WERI-Rb-1 (cell line): ENCODE data around the gene CPNE1.

ENCODE experiments used
- DNase-seq: peaks from one replicate; pipeline ENCODE4 v3.0.0-alpha.2; 2020
- H3K27ac ChIP-seq: fragments of 250-450 bp; sonication (Bioruptor Pico); 2 replicates; pipeline ENCODE4 v1.5.1; 2020; ENCODE audit warnings: mild to moderate bottlenecking, moderate library complexity
- H3K27me3 ChIP-seq: fragments of 250-450 bp; sonication (Bioruptor Pico); 2 replicates; pipeline ENCODE4 v1.5.1; 2021; ENCODE audit warnings: mild to moderate bottlenecking, low read depth, moderate library complexity; ENCODE audit not compliant: insufficient read depth, severe bottlenecking
- H3K36me3 ChIP-seq: fragments of 250-450 bp; sonication (Bioruptor Pico); 2 replicates; pipeline ENCODE4 v1.5.1; 2020; ENCODE audit warnings: mild to moderate bottlenecking, moderate library complexity
- H3K4me3 ChIP-seq: 2 replicates; pipeline ENCODE4 v1.5.1; 2011; ENCODE audit warnings: low read depth, mild to moderate bottlenecking, control low read depth, low read length
- H3K9me3 ChIP-seq: fragments of 250-450 bp; sonication (Bioruptor Pico); 2 replicates; pipeline ENCODE4 v1.5.1; 2021; ENCODE audit warnings: mild to moderate bottlenecking, moderate library complexity; ENCODE audit not compliant: severe bottlenecking
- CTCF ChIP-seq: IDR thresholded peaks from 2 replicates; pipeline ENCODE4 v1.5.1; 2011; ENCODE audit warnings: low read depth, mild to moderate bottlenecking, control low read depth, inconsistent platforms, low read length

Gene CPNE1

GRCh38 chr20:35582741-35583404, 81.8 kb downstream of the CPNE1 start:
- DNase-seq: no peak
- Histone ChIP-seq H3K27me3 (no peaks in the 10 kb centered on the region), H3K4me3 (no peak overlapping the region), H3K27ac (no peak overlapping the region), H3K36me3 (no peaks in the 10 kb centered on the region), H3K9me3 (peaks cover 4% of the 10 kb centered on the region)
- no peak for TF ChIP-seq CTCF

DNA sequence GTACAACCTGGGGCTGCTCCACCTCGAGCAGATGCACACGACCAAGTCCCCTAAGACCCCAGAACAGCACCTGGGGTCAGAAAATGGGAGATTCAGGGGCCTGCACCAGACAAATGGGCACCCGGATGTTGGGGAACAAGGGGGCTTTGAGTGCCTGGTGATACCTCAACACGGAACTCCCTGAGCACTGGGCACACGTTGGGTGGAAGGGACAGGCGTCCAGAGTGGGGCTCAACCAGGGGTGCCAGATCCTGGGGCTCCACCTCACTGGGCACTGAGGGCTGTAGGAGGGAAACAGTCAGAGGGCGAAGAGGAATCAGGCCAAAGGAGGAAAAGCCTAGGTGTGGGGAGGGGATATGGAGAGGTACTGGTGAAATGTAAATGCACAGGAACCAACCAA, 82.6 kb downstream of the CPNE1 start:
- DNase-seq: no peak
- Histone ChIP-seq H3K27ac (no peak overlapping the region), H3K27me3 (no peaks in the 10 kb centered on the region), H3K9me3 (peaks cover 4% of the 10 kb centered on the region), H3K4me3 (no peak overlapping the region), H3K36me3 (no peaks in the 10 kb centered on the region)
- TF ChIP-seq CTCF: no peak

- Histone ChIP-seq H3K27ac (no peak overlapping the region), H3K9me3 (peaks cover 4% of the 10 kb centered on the region), H3K36me3 (no peaks in the 10 kb centered on the region), H3K4me3 (no peak overlapping the region), H3K27me3 (no peaks in the 10 kb centered on the region)
- TF ChIP-seq CTCF: no peak
- no peak for DNase-seq
These were observed 85.5 kb downstream of the CPNE1 start for GRCh38 chr20:35579196-35579595.

GRCh38 chr20:35578469-35578868, 86.2 kb downstream of the CPNE1 start:
- no peak for TF ChIP-seq CTCF
- no peaks in the 10 kb centered on the region for H3K27me3 ChIP-seq
- no peak overlapping the region for H3K4me3 ChIP-seq
- no peaks in the 10 kb centered on the region for H3K36me3 ChIP-seq
- no peak overlapping the region for H3K27ac ChIP-seq
- no peak for DNase-seq
- H3K9me3 ChIP-seq: peaks cover 4% of the 10 kb centered on the region

DNA sequence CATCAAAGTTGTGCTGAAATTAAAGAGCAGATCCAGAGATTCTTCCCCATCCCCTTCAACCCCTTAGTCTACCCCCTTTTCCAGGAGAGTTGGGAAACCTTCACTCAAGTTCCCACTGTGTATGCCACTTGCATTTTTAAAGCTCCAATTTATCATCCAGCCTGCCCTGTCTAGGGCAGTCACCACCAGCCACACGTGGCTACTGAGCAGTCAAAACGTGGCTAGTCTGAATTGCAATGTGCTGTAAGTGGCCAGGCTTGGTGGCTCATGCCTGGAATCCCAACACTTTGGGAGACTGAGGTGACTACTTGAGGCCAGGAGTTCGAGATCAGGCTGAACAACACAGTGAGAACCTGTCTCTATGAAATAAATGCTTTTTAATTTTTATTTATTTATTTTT, 87.9 kb downstream of the CPNE1 start:
- Histone ChIP-seq H3K27me3 (no peaks in the 10 kb centered on the region), H3K27ac (no peak overlapping the region), H3K9me3 (peaks cover 4% of the 10 kb centered on the region), H3K4me3 (no peak overlapping the region), H3K36me3 (no peaks in the 10 kb centered on the region)
- no peak for TF ChIP-seq CTCF
- no peak for DNase-seq
